WTC11 (cell line): ENCODE measurements around the gene MTG1. TPM values are rescaled to one million over a fixed set of nuclear protein-coding genes. Genes with fewer than 3 reads are reported as not detected.

ENCODE experiments used
- ATAC-seq: fragments of 200-7000 bp; cut with Tn5 transposase; 2 replicates; pipeline ENCODE4 v1.10.0; 2021; ENCODE audit warnings: mild to moderate bottlenecking, moderate library complexity
- CTCF ChIA-PET: fragments of 300-600 bp; sonication (Branson Sonifier 250); formaldehyde crosslinking; loops from one replicate; lab custom pipeline; 2021; ENCODE audit warnings: antibody characterized with exemption; lab: Charles Lee
- POLR2A ChIA-PET: fragments of 350-600 bp; sonication (Branson Sonifier 250); formaldehyde crosslinking; loops from one replicate; lab custom pipeline; 2021; ENCODE audit warnings: antibody characterized with exemption; lab: Charles Lee
- DNase-seq: peaks from one replicate; pipeline ENCODE4 v3.0.0; 2021; ENCODE audit warnings: low spot score
- H3K27ac Mint-ChIP-seq: 2 replicates; pipeline ENCODE4 v1.8.0; 2021; ENCODE audit warnings: mixed read lengths
- H3K27me3 Mint-ChIP-seq: 2 replicates; pipeline ENCODE4 v1.8.0; 2021; ENCODE audit warnings: low read depth, mild to moderate bottlenecking, moderate library complexity, mixed read lengths
- H3K36me3 Mint-ChIP-seq: 2 replicates; pipeline ENCODE4 v1.8.0; 2021; ENCODE audit warnings: mixed read lengths
- H3K4me1 Mint-ChIP-seq: 2 replicates; pipeline ENCODE4 v1.8.0; 2022; ENCODE audit warnings: mixed read lengths
- H3K4me3 Mint-ChIP-seq: 2 replicates; pipeline ENCODE4 v1.8.0; 2021; ENCODE audit warnings: mild to moderate bottlenecking, moderate library complexity, mixed read lengths
- H3K9me3 Mint-ChIP-seq: 2 replicates; pipeline ENCODE4 v1.8.0; 2021; ENCODE audit warnings: mixed read lengths
- CREM ChIP-seq: sonication (generic); formaldehyde crosslinking; IDR thresholded peaks from 2 replicates; pipeline ENCODE4 v1.8.1; 2022; ENCODE audit warnings: mild to moderate bottlenecking, missing genetic modification reagents, moderate library complexity
- KAT7 ChIP-seq: sonication (generic); formaldehyde crosslinking; IDR thresholded peaks from 2 replicates; pipeline ENCODE4 v1.8.1; 2023; ENCODE audit warnings: missing genetic modification reagents, mild to moderate bottlenecking, borderline replicate concordance
- MXD4 ChIP-seq: fragments of 250-450 bp; sonication (Bioruptor Pico); IDR thresholded peaks from 2 replicates; pipeline ENCODE4 v1.8.0; 2021; ENCODE audit warnings: mild to moderate bottlenecking, moderate library complexity, borderline replicate concordance
- SMAD3 ChIP-seq: sonication (generic); formaldehyde crosslinking; IDR thresholded peaks from 2 replicates; pipeline ENCODE4 v1.8.0; 2022; ENCODE audit warnings: missing genetic modification reagents, mild to moderate bottlenecking, borderline replicate concordance
- SOX15 ChIP-seq: fragments of 250-450 bp; sonication (Bioruptor Pico); IDR thresholded peaks from 2 replicates; pipeline ENCODE4 v1.9.0; 2021; ENCODE audit warnings: mild to moderate bottlenecking
- TEAD1 ChIP-seq: sonication (generic); formaldehyde crosslinking; IDR thresholded peaks from 2 replicates; pipeline ENCODE4 v1.8.0; 2022; ENCODE audit warnings: mild to moderate bottlenecking, missing genetic modification reagents
- ZNF121 ChIP-seq: sonication (generic); formaldehyde crosslinking; IDR thresholded peaks from 2 replicates; pipeline ENCODE4 v1.8.0; 2023; ENCODE audit warnings: missing genetic modification reagents
- ZNF219 ChIP-seq: sonication (generic); formaldehyde crosslinking; IDR thresholded peaks from 2 replicates; pipeline ENCODE4 v1.8.0; 2023; ENCODE audit warnings: missing genetic modification reagents, mild to moderate bottlenecking, borderline replicate concordance
- ZNF263 ChIP-seq: sonication (generic); formaldehyde crosslinking; IDR thresholded peaks from 2 replicates; pipeline ENCODE4 v1.8.1; 2022; ENCODE audit warnings: low read depth, mild to moderate bottlenecking, moderate library complexity, missing genetic modification reagents
- ZNF317 ChIP-seq: sonication (generic); formaldehyde crosslinking; IDR thresholded peaks from 2 replicates; pipeline ENCODE4 v1.8.1; 2023; ENCODE audit warnings: low read depth, mild to moderate bottlenecking, moderate library complexity, missing genetic modification reagents, borderline replicate concordance
- ZNF396 ChIP-seq: fragments of 250-450 bp; sonication (Bioruptor Pico); IDR thresholded peaks from 2 replicates; pipeline ENCODE4 v1.8.0; 2021; ENCODE audit warnings: mild to moderate bottlenecking, moderate library complexity, borderline replicate concordance
- ZNF423 ChIP-seq: fragments of 250-450 bp; sonication (Bioruptor Pico); IDR thresholded peaks from 2 replicates; pipeline ENCODE4 v2.1.2; 2022; ENCODE audit warnings: mild to moderate bottlenecking, moderate library complexity
- total RNA-seq: library from RNA; stranded (reverse); gene quantifications from 3 replicates; pipeline ENCODE4 v1.2.3, GENCODE V29; 2021
- TF ChIP-seq, protein P1 (sequence below): sonication (generic); formaldehyde crosslinking; conservative IDR thresholded peaks from 2 replicates; pipeline ENCODE4 v1.8.1; 2022; ENCODE audit warnings: mild to moderate bottlenecking, missing genetic modification reagents
- TF ChIP-seq, protein P2 (sequence below): sonication (generic); formaldehyde crosslinking; IDR thresholded peaks from 2 replicates; pipeline ENCODE4 v1.8.1; 2022; ENCODE audit warnings: missing genetic modification reagents, borderline replicate concordance
- TF ChIP-seq, protein P3 (sequence below): sonication (generic); formaldehyde crosslinking; IDR thresholded peaks from 2 replicates; pipeline ENCODE4 v1.8.1; 2023; ENCODE audit warnings: mild to moderate bottlenecking, missing genetic modification reagents, moderate library complexity
- TF ChIP-seq, protein P4 (sequence below): sonication (generic); formaldehyde crosslinking; IDR thresholded peaks from 2 replicates; pipeline ENCODE4 v1.8.1; 2022; ENCODE audit warnings: mild to moderate bottlenecking, missing genetic modification reagents, moderate library complexity, borderline replicate concordance
- TF ChIP-seq, protein P5 (sequence below): fragments of 250-450 bp; sonication (Bioruptor Pico); IDR thresholded peaks from 2 replicates; pipeline ENCODE4 v1.9.0; 2021; ENCODE audit warnings: mild to moderate bottlenecking, borderline replicate concordance
- TF ChIP-seq, protein P6 (sequence below): fragments of 250-450 bp; sonication (Bioruptor Pico); conservative IDR thresholded peaks from 2 replicates; pipeline ENCODE4 v1.9.0; 2021; ENCODE audit warnings: mild to moderate bottlenecking

Gene MTG1
- total RNA-seq, 1 experiment from 2014 or later: 63.0 TPM

DNA sequence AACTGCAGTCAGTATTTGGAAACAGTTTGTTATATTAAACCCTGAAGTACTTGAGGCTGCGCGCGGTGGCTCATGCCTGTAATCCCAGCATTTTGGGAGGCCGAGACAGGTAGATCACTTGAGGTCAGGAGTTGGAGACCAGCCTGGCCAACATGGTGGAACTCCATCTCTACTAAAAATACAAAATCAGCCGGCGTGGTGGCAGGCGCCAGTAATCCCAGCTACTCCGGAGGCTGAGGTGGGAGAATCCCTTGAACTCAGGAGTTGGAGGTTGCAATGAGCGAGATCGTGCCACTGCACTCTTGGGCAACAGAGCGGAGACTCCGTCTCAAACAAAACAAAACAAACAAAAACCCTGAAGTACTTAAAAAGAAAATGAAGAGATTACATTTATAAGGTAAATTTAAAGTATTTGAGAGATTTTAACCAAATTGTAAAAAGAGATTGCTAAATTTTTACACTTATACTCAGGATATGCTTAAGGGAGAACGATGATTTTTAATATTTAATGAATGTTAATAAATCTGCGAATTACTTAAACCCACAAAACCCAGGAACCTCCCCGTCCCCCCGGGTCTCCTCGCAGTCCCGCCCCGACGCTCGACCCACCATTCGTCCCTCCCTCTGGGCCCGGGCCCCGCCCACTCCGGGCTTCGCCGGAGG lies 425 bp upstream of the MTG1 start:
- ChIA-PET POLR2A (no interaction called here), CTCF (interaction anchor here (1.7 kb wide), 1 partner anchor 65 kb away, joined by 11 read pairs; no protein-coding TSS in a partner anchor)
- Mint-ChIP-seq H3K27ac (peak overlapping the region; percentile 95), H3K36me3 (peaks cover 24% of the 10 kb centered on the region), H3K27me3 (no peaks in the 10 kb centered on the region; the same call in 1 of the 2 replicates)
- DNase-seq: no peak
- ATAC-seq: no peak
- TF ChIP-seq CREM (CRISPR knock-in tag): no peak
- no peak for TF ChIP-seq MXD4 (CRISPR knock-in tag)
- TF ChIP-seq, protein P1, sequence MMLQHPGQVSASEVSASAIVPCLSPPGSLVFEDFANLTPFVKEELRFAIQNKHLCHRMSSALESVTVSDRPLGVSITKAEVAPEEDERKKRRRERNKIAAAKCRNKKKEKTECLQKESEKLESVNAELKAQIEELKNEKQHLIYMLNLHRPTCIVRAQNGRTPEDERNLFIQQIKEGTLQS (CRISPR knock-in tag): no peak
- TF ChIP-seq SMAD3 (CRISPR knock-in tag): no peak
- no peak for TF ChIP-seq ZNF263 (CRISPR knock-in tag)
- no peak for TF ChIP-seq SOX15
- TF ChIP-seq, protein P2, sequence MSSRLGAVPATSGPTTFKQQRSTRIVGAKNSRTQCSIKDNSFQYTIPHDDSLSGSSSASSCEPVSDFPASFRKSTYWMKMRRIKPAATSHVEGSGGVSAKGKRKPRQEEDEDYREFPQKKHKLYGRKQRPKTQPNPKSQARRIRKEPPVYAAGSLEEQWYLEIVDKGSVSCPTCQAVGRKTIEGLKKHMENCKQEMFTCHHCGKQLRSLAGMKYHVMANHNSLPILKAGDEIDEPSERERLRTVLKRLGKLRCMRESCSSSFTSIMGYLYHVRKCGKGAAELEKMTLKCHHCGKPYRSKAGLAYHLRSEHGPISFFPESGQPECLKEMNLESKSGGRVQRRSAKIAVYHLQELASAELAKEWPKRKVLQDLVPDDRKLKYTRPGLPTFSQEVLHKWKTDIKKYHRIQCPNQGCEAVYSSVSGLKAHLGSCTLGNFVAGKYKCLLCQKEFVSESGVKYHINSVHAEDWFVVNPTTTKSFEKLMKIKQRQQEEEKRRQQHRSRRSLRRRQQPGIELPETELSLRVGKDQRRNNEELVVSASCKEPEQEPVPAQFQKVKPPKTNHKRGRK (CRISPR knock-in tag): no peak
- TF ChIP-seq ZNF317 (CRISPR knock-in tag): no peak
- no peak for TF ChIP-seq ZNF219 (CRISPR knock-in tag)
- TF ChIP-seq, protein P3, sequence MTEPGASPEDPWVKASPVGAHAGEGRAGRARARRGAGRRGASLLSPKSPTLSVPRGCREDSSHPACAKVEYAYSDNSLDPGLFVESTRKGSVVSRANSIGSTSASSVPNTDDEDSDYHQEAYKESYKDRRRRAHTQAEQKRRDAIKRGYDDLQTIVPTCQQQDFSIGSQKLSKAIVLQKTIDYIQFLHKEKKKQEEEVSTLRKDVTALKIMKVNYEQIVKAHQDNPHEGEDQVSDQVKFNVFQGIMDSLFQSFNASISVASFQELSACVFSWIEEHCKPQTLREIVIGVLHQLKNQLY (CRISPR knock-in tag): no peak
- TF ChIP-seq, all 79 proteins: peak for 0
- H3K9me3 Mint-ChIP-seq: no peaks in the 10 kb centered on the region
- H3K4me1 Mint-ChIP-seq: peaks cover 11% of the 10 kb centered on the region
- H3K4me3 Mint-ChIP-seq: peak overlapping the region; percentile 96

DNA sequence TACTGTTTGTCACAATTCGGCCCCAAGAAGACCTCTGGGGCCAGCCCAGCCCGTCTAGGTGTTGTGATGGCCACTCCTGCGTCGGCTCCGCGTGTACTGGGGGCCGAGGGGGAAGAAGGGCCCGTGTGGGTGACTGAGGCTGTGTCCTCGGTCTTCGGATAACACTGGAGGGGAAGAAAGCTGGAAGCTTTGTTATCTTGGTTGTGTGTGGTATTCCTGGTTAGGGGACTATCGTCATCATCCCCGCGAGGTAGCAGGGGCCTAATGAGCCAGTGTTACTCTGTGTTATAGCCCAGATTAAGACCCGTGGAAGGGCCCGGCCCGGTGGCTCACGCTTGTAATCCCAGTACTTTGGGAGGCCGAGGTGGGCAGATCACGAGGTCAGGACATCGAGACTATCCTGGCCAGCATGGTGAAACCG lies 854 bp downstream of the MTG1 start:
- CTCF ChIA-PET: interaction anchor here (1.7 kb wide), 1 partner anchor 66 kb away, joined by 11 read pairs; no protein-coding TSS in a partner anchor
- Mint-ChIP-seq H3K4me1 (peaks cover 11% of the 10 kb centered on the region), H3K27me3 (no peaks in the 10 kb centered on the region; the same call in 1 of the 2 replicates), H3K4me3 (peak overlapping the region; percentile 96), H3K27ac (peak overlapping the region; percentile 97), H3K36me3 (peaks cover 35% of the 10 kb centered on the region), H3K9me3 (no peaks in the 10 kb centered on the region)
- POLR2A ChIA-PET: no interaction called here
- DNase-seq (no peak), ATAC-seq (no peak)
- TF ChIP-seq KAT7: 0 out of 2 replicates have a peak, but pooled peaks have one; percentile 0
- TF ChIP-seq, protein P4, sequence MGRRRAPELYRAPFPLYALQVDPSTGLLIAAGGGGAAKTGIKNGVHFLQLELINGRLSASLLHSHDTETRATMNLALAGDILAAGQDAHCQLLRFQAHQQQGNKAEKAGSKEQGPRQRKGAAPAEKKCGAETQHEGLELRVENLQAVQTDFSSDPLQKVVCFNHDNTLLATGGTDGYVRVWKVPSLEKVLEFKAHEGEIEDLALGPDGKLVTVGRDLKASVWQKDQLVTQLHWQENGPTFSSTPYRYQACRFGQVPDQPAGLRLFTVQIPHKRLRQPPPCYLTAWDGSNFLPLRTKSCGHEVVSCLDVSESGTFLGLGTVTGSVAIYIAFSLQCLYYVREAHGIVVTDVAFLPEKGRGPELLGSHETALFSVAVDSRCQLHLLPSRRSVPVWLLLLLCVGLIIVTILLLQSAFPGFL: no peak

DNA sequence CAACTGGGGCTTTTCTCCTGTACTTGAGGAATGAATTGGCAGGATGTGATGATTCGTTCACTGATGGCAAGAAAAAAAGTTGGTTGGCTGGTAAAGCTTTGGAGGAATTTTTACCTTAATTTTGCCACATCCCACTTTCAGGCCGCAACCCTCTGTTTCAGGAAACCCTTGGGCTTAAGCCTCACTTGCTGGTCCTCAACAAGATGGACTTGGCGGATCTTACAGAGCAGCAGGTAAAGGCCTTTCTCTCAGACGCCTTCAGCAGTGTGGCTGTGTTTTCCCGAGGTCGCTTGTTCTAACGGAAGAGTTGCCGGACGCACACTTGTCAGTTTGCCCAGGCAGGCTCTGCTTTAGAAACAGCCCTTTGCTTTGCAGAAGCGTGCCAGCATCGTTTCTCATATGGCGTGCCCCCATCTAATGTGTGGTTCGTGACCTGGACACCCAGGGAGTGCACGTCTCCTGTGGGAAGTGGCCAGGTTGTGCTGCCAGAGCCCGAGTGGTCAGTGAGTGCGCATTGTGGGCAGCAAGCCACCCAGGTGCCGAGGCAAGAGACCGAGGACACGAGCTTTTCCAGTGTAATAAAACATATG lies 2.2 kb downstream of the MTG1 start:
- H3K4me1 Mint-ChIP-seq: peaks cover 11% of the 10 kb centered on the region
- no peaks in the 10 kb centered on the region for H3K9me3 Mint-ChIP-seq
- peak overlapping the region; percentile 68; the same call in 1 of the 2 replicates for H3K27ac Mint-ChIP-seq
- ATAC-seq (no peak), DNase-seq (no peak)
- no peaks in the 10 kb centered on the region for H3K27me3 Mint-ChIP-seq
- ChIA-PET POLR2A (interaction anchor here (0.6 kb wide), 1 partner anchor 48 kb away, joined by 5 read pairs; no protein-coding TSS in a partner anchor), CTCF (no interaction called here)
- H3K4me3 Mint-ChIP-seq: peak overlapping the region; percentile 96; the same call in 1 of the 2 replicates
- peaks cover 44% of the 10 kb centered on the region for H3K36me3 Mint-ChIP-seq
- TF ChIP-seq MXD4 (CRISPR knock-in tag) (no peak), ZNF396 (no peak), ZNF423 (CRISPR knock-in tag) (no peak), ZNF121 (CRISPR knock-in tag) (no peak), TEAD1 (no peak)
- TF ChIP-seq, protein P5, sequence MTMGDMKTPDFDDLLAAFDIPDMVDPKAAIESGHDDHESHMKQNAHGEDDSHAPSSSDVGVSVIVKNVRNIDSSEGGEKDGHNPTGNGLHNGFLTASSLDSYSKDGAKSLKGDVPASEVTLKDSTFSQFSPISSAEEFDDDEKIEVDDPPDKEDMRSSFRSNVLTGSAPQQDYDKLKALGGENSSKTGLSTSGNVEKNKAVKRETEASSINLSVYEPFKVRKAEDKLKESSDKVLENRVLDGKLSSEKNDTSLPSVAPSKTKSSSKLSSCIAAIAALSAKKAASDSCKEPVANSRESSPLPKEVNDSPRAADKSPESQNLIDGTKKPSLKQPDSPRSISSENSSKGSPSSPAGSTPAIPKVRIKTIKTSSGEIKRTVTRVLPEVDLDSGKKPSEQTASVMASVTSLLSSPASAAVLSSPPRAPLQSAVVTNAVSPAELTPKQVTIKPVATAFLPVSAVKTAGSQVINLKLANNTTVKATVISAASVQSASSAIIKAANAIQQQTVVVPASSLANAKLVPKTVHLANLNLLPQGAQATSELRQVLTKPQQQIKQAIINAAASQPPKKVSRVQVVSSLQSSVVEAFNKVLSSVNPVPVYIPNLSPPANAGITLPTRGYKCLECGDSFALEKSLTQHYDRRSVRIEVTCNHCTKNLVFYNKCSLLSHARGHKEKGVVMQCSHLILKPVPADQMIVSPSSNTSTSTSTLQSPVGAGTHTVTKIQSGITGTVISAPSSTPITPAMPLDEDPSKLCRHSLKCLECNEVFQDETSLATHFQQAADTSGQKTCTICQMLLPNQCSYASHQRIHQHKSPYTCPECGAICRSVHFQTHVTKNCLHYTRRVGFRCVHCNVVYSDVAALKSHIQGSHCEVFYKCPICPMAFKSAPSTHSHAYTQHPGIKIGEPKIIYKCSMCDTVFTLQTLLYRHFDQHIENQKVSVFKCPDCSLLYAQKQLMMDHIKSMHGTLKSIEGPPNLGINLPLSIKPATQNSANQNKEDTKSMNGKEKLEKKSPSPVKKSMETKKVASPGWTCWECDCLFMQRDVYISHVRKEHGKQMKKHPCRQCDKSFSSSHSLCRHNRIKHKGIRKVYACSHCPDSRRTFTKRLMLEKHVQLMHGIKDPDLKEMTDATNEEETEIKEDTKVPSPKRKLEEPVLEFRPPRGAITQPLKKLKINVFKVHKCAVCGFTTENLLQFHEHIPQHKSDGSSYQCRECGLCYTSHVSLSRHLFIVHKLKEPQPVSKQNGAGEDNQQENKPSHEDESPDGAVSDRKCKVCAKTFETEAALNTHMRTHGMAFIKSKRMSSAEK: no peak
- TF ChIP-seq, protein P6, sequence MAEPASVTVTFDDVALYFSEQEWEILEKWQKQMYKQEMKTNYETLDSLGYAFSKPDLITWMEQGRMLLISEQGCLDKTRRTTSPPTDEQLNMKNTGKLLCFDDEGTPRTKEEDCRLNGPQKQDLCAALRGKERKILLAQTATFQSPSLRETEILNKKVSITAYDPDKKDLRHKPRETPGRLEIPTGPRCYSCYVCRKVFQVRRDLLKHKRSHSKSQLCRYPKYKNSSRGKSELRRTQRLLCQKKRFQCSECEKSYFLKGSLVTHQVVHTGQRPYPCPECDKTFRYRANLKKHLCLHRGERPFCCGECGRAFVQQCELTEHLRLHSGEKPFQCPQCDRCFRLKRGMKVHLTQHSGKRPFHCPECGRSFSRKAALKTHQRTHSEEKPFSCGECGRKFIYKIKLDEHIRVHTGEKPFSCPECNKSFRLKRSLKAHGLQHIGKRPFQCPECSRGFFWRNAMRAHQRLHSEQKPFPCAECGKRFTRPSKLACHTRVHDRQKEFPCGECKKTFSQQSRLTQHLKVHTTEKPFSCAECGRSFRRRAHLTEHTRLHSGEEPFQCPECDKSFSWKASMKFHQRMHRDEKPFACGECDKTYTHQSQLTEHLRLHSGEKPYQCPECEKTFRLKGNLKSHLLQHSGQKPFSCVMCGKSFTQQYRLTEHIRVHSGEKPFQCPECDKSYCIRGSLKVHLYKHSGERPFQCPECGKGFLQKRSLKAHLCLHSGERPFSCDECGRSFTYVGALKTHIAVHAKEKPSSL (CRISPR knock-in tag): no peak
